Suprapubic skin (tissue), 4 donors: ENCODE results near the gene KL. TPM values are rescaled to one million over a fixed set of nuclear protein-coding genes. Genes with fewer than 3 reads are reported as not detected.
A peak's percentile ranks its signal among the peaks of the same experiment; 100 is the strongest.

Experiments
- DNase-seq, 2 donors: peaks; one replicate each; pipeline ENCODE4 v3.0.0-alpha.2; 2019; ENCODE audit warnings: low spot score in 2 of 2
- H3K27ac ChIP-seq: fragments of 200-600 bp; sonication (generic); one replicate; pipeline ENCODE4 v1.5.1; 2019
- H3K27me3 ChIP-seq: fragments of 200-600 bp; sonication (generic); one replicate; pipeline ENCODE4 v1.5.1; 2019
- H3K36me3 ChIP-seq: fragments of 200-600 bp; sonication (generic); one replicate; pipeline ENCODE4 v1.5.1; 2019
- H3K4me1 ChIP-seq: fragments of 200-600 bp; sonication (generic); one replicate; pipeline ENCODE4 v1.5.1; 2019
- H3K4me3 ChIP-seq: fragments of 200-600 bp; sonication (generic); one replicate; pipeline ENCODE4 v1.5.1; 2019; ENCODE audit warnings: mild to moderate bottlenecking
- H3K9me3 ChIP-seq: fragments of 200-600 bp; sonication (generic); one replicate; pipeline ENCODE4 v1.5.1; 2019
- EP300 ChIP-seq: sonication (generic); formaldehyde crosslinking; IDR thresholded peaks from one replicate; pipeline ENCODE4 v1.6.1; 2017; ENCODE audit warnings: antibody characterized with exemption
- POLR2A ChIP-seq, 2 donors: fragments of 450-650 bp; IDR thresholded peaks; one replicate each; pipeline ENCODE4 v1.6.1; 2017; ENCODE audit warnings: antibody characterized with exemption in 2 of 2, mild to moderate bottlenecking in 2 of 2, moderate library complexity in 2 of 2
- POLR2AphosphoS5 ChIP-seq, 3 donors: sonication (generic); formaldehyde crosslinking; IDR thresholded peaks; one replicate each; pipeline ENCODE4 v1.6.1; 2017; ENCODE audit warnings: antibody characterized with exemption in 3 of 3
- WGBS: methylation state at CpG from one replicate; pipeline ENCODE4 v1.1.5; 2018; 5-methylcytosine and 5-hydroxymethylcytosine counted together
- total RNA-seq, 4 donors: library from RNA; depleted of rRNA; stranded (reverse); fragments of >200 nt; gene quantifications; one replicate each; pipeline ENCODE4 v1.1.0, GENCODE V29; 2016
- TF ChIP-seq, protein P1 (sequence below), 2 donors: fragments of 200-600 bp in 1 of 2; fragments of 450-650 bp in 1 of 2; sonication (generic) in 1 of 2; IDR thresholded peaks; one replicate each; pipeline ENCODE4 v1.5.1; 2016 to 2019; ENCODE audit warnings: antibody characterized with exemption in 2 of 2, mild to moderate bottlenecking in 1 of 2, moderate library complexity in 1 of 2

The KL gene
- total RNA-seq, 4 donors from 2014 or later, result 0.95 to 1.6 (median 1.6) TPM

DNA sequence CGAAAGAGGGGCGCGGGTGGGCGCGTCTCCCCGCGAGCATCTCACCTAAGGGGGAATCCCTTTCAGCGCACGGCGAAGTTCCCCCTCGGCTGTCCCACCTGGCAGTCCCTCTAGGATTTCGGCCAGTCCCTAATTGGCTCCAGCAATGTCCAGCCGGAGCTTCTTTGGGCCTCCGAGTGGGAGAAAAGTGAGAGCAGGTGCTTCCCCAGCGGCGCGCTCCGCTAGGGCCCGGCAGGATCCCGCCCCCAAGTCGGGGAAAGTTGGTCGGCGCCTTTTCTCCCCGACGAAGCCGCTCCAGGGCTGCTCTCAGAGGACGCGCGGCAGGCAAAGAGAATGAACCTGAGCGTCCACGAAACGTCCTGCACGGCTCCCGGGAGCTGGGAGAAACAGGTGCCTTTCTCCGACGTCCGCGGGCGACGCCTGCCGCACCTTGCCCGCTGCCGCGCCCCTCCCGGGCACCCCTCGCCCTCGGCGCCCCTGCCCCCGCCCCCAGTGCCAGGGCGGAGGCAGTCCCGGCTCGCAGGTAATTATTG is 366 bp upstream of the KL start:
- 19% methylated on average over 12 of the region's 52 CpGs for WGBS
- Histone ChIP-seq H3K27me3 (peaks cover 7% of the 10 kb centered on the region), H3K27ac (peak overlapping the region; percentile 40), H3K9me3 (no peaks in the 10 kb centered on the region), H3K4me1 (peaks cover 15% of the 10 kb centered on the region), H3K36me3 (no peaks in the 10 kb centered on the region), H3K4me3 (peak overlapping the region; percentile 59)
- no peak for TF ChIP-seq POLR2A (IDR thresholded peaks at IDR 0.05)
- TF ChIP-seq EP300, result no peak
- TF ChIP-seq, protein P1, sequence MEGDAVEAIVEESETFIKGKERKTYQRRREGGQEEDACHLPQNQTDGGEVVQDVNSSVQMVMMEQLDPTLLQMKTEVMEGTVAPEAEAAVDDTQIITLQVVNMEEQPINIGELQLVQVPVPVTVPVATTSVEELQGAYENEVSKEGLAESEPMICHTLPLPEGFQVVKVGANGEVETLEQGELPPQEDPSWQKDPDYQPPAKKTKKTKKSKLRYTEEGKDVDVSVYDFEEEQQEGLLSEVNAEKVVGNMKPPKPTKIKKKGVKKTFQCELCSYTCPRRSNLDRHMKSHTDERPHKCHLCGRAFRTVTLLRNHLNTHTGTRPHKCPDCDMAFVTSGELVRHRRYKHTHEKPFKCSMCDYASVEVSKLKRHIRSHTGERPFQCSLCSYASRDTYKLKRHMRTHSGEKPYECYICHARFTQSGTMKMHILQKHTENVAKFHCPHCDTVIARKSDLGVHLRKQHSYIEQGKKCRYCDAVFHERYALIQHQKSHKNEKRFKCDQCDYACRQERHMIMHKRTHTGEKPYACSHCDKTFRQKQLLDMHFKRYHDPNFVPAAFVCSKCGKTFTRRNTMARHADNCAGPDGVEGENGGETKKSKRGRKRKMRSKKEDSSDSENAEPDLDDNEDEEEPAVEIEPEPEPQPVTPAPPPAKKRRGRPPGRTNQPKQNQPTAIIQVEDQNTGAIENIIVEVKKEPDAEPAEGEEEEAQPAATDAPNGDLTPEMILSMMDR (IDR thresholded peaks at IDR 0.05), result no peak
- no peak for TF ChIP-seq POLR2AphosphoS5 (IDR thresholded peaks at IDR 0.05)
- DNase-seq, result peak in 1 of 2 donors; percentile 64

DNA sequence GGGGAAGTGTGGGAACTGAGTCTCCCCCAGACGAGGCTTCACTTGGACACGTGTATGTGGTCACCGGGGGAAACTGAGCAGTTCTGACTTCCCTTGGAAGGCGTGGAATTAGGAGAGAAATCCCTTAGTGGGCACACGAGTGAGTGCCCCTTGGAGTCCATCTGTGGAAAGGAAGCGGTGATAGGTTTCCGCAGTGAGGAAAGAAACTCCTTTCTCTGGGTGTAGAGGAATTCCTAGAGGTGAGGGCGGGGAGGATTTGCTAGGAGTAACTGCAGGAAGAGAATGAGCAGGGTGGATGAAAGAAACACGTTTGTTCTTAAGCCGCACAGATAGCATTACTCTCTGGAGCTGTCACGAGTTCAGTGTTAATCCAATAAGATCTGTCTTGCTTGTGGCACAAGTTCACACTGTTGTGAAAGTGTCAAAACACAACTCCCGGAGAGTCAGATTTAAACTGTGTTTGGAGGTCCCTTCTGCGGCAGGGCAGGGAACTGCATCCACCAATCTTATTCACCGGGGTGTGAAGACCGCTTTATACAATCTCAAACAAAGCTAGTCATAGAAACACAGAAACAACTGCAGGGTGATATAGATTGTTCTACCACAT is 1.2 kb downstream of the KL start:
- 29% methylated on average over 15 of the region's 15 CpGs for WGBS
- DNase-seq, result peak in 1 of 2 donors; percentile 70

DNA sequence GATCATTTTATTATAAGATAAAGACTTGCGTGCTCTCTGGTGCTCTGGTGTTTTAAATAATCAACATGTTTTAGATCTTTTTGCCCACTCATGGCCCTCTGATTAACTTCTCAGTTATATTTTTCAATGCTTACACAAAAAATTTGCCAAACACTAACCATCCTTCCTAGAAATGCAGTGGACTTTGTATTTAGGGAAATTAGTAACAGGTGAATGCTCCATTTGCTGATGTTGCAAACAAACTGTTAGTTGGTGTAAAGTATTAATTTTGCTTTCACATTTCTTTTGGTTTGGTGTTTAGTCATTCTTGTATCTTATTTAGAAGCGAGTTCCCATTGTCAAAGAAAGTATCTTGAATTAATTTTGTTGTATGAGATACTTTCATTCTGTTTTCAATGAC is 2.7 kb downstream of the KL start:
- Histone ChIP-seq H3K4me3 (no peak overlapping the region), H3K9me3 (no peaks in the 10 kb centered on the region), H3K27me3 (peaks cover 7% of the 10 kb centered on the region), H3K27ac (no peak overlapping the region), H3K36me3 (no peaks in the 10 kb centered on the region), H3K4me1 (peaks cover 15% of the 10 kb centered on the region)
- WGBS, result 86% methylated on average over 2 of the region's 2 CpGs
- DNase-seq, result no peak
- TF ChIP-seq EP300, result no peak
- TF ChIP-seq POLR2A (IDR thresholded peaks at IDR 0.05), result no peak
- no peak for TF ChIP-seq POLR2AphosphoS5 (IDR thresholded peaks at IDR 0.05)
- TF ChIP-seq, protein P1 (IDR thresholded peaks at IDR 0.05), result no peak

More for the DNA sequence above, 1.2 kb downstream of the KL start:
- Histone ChIP-seq H3K9me3 (no peaks in the 10 kb centered on the region), H3K27me3 (peaks cover 7% of the 10 kb centered on the region), H3K4me1 (peaks cover 15% of the 10 kb centered on the region), H3K36me3 (no peaks in the 10 kb centered on the region), H3K27ac (peak overlapping the region; percentile 74), H3K4me3 (peak overlapping the region; percentile 59)
- TF ChIP-seq, protein P1 (IDR thresholded peaks at IDR 0.05), result peak; percentile 36 to 44
- TF ChIP-seq POLR2A (IDR thresholded peaks at IDR 0.05) (peak in 1 of 2 donors; percentile 12), EP300 (no peak), POLR2AphosphoS5 (IDR thresholded peaks at IDR 0.05) (no peak)

DNA sequence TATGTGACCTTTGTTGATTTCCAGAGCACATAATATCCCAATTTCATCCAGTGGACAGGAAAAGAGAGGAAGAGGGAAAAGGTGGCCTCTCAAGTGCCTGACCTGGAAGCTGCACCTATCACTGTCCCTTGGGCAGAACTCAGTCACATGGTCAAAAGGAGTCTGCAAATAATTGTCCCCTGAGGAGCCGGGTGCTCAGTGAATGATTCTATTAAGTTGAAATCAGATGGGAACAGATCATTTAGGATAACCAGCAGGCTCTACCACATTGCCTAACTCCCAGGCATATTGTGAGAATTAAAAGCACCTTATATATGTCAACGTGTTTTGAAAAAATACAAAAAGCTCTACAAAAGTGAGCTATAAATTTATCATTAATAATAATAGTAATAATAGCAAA is 6.8 kb downstream of the KL start:
- no peaks in the 10 kb centered on the region for H3K36me3 ChIP-seq
- DNase-seq, result no peak
- H3K4me3 ChIP-seq, result no peak overlapping the region
- no peaks in the 10 kb centered on the region for H3K4me1 ChIP-seq
- TF ChIP-seq EP300 (no peak), POLR2AphosphoS5 (IDR thresholded peaks at IDR 0.05) (no peak), POLR2A (IDR thresholded peaks at IDR 0.05) (no peak)
- TF ChIP-seq, protein P1 (IDR thresholded peaks at IDR 0.05), result no peak
- H3K9me3 ChIP-seq, result no peaks in the 10 kb centered on the region
- no peaks in the 10 kb centered on the region for H3K27me3 ChIP-seq
- WGBS, result 64% methylated on average over 2 of the region's 2 CpGs
- no peak overlapping the region for H3K27ac ChIP-seq

DNA sequence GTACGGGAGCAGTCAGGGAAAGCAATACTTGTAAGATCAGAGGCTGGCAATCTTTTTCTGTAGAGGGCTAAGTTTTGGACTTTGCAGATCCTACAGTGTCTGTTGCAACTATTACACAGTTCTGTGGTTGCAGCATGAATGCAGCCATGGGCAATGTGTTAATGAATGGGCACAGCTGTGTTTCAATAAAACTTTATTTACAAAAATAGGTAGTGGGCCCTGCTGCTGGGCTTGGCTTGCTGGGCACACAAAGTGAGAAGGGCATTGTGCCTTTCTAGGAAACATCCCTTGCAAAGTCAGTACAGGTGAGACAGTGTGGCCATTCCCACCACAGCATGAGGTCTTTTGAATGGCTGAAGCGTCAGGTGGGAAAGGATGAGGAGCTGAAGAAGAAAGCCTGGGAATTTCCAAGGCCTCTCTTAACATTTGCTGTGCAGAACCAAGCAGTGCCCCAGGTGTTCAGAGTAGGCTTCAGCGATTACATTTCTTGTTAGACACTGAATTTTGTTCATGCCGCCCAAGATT is 9.1 kb downstream of the KL start:
- Histone ChIP-seq H3K27me3 (no peaks in the 10 kb centered on the region), H3K27ac (no peak overlapping the region), H3K4me1 (no peaks in the 10 kb centered on the region), H3K36me3 (no peaks in the 10 kb centered on the region), H3K9me3 (no peaks in the 10 kb centered on the region), H3K4me3 (no peak overlapping the region)
- 81% methylated on average over 4 of the region's 4 CpGs for WGBS
- DNase-seq, result no peak
- TF ChIP-seq, protein P1 (IDR thresholded peaks at IDR 0.05), result no peak
- no peak for TF ChIP-seq POLR2AphosphoS5 (IDR thresholded peaks at IDR 0.05)
- no peak for TF ChIP-seq EP300
- TF ChIP-seq POLR2A (IDR thresholded peaks at IDR 0.05), result no peak
